Gastroesophageal sphincter (tissue), 4 donors: ENCODE measurements around the gene ZSCAN32. TPM values are rescaled to one million over a fixed set of nuclear protein-coding genes. Genes with fewer than 3 reads are reported as not detected.

Experiments
- ATAC-seq: fragments of 150-250 bp; one replicate; pipeline ENCODE4 v1.9.1; 2016; ENCODE audit warnings: mild to moderate bottlenecking, moderate library complexity
- H3K27ac ChIP-seq, 4 donors: fragments of 200-600 bp; sonication (generic) in 3 of 4; 1 replicate in 3 of 4; 2 replicates in 1 of 4; pipeline ENCODE4 v1.5.1; 2016 to 2019
- H3K27me3 ChIP-seq: fragments of 200-600 bp; sonication (generic); one replicate; pipeline ENCODE4 v1.5.1; 2019
- H3K36me3 ChIP-seq, 2 donors: fragments of 200-600 bp; sonication (generic); one replicate each; pipeline ENCODE4 v1.5.1; 2019; ENCODE audit warnings: control low read depth in 1 of 2
- H3K4me1 ChIP-seq, 3 donors: fragments of 200-600 bp; sonication (generic); 1 replicate in 2 of 3; 2 replicates in 1 of 3; pipeline ENCODE4 v1.5.1; 2016 to 2019; ENCODE audit warnings: control low read depth in 2 of 3
- H3K4me3 ChIP-seq, 2 donors: fragments of 200-600 bp; sonication (generic); one replicate each; pipeline ENCODE4 v1.5.1; 2019; ENCODE audit warnings: mild to moderate bottlenecking in 1 of 2, moderate library complexity in 1 of 2
- H3K9me3 ChIP-seq, 3 donors: fragments of 200-600 bp; sonication (generic); one replicate each; pipeline ENCODE4 v1.5.1; 2017 to 2019; ENCODE audit warnings: control low read depth in 2 of 3
- EP300 ChIP-seq: sonication (generic); formaldehyde crosslinking; IDR thresholded peaks from one replicate; pipeline ENCODE4 v1.6.1; 2017; ENCODE audit warnings: antibody characterized with exemption, mild to moderate bottlenecking
- POLR2A ChIP-seq, 2 donors: fragments of 450-650 bp; IDR thresholded peaks; one replicate each; pipeline ENCODE4 v1.6.1; 2017; ENCODE audit warnings: antibody characterized with exemption in 2 of 2, mild to moderate bottlenecking in 2 of 2, moderate library complexity in 1 of 2
- POLR2AphosphoS5 ChIP-seq: sonication (generic); formaldehyde crosslinking; IDR thresholded peaks from one replicate; pipeline ENCODE4 v1.6.1; 2017; ENCODE audit warnings: antibody characterized with exemption
- WGBS, 2 donors: methylation state at CpG; one replicate each; pipeline ENCODE4 v1.1.5; 2018; ENCODE audit warnings: low coverage in 1 of 2; 5-methylcytosine and 5-hydroxymethylcytosine counted together
- total RNA-seq, 4 donors: library from RNA; depleted of rRNA; stranded (reverse); fragments of >200 nt; gene quantifications; one replicate each; pipeline ENCODE4 v1.1.0, GENCODE V29; 2016
- TF ChIP-seq, protein P1 (sequence below), 4 experiments: fragments of 200-600 bp in 2 of 4; fragments of 450-650 bp in 2 of 4; sonication (generic) in 1 of 4; IDR thresholded peaks; one replicate each; pipeline ENCODE4 v1.5.1; 2017 to 2019; ENCODE audit warnings: antibody characterized with exemption in 4 of 4, mild to moderate bottlenecking in 2 of 4, moderate library complexity in 2 of 4

The ZSCAN32 gene
- total RNA-seq, 4 donors from 2014 or later, result 11.4 to 25.5 (median 14.0) TPM

DNA sequence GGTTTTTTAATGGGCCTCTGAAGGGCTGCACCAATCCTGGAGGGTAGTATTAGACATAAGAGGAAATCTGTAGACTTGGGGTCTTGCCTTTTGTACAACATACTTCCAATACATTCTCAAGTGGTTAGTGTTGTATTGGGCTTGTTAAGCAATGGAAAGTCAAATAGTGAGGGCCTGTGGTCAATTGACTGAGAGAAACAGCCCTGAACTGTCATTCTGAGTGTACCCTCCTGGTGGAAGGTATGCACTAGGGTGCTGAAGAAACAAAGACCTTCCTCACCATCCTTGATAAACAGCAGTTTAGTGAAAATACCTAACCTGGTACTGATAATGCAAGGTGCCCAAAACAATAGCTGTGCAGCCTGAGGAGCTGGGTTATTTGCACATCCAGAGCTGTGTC, 22.9 kb downstream of the ZSCAN32 start:
- H3K27ac ChIP-seq, result no peak overlapping the region
- no peaks in the 10 kb centered on the region for H3K4me1 ChIP-seq
- ATAC-seq, result no peak
- H3K27me3 ChIP-seq, result no peaks in the 10 kb centered on the region
- no peak overlapping the region for H3K4me3 ChIP-seq
- peaks cover 0 to 58% of the 10 kb centered on the region in 2 donors for H3K36me3 ChIP-seq
- peaks cover 0 to 10% (median 10%) of the 10 kb centered on the region in 3 donors for H3K9me3 ChIP-seq
- TF ChIP-seq, protein P1, sequence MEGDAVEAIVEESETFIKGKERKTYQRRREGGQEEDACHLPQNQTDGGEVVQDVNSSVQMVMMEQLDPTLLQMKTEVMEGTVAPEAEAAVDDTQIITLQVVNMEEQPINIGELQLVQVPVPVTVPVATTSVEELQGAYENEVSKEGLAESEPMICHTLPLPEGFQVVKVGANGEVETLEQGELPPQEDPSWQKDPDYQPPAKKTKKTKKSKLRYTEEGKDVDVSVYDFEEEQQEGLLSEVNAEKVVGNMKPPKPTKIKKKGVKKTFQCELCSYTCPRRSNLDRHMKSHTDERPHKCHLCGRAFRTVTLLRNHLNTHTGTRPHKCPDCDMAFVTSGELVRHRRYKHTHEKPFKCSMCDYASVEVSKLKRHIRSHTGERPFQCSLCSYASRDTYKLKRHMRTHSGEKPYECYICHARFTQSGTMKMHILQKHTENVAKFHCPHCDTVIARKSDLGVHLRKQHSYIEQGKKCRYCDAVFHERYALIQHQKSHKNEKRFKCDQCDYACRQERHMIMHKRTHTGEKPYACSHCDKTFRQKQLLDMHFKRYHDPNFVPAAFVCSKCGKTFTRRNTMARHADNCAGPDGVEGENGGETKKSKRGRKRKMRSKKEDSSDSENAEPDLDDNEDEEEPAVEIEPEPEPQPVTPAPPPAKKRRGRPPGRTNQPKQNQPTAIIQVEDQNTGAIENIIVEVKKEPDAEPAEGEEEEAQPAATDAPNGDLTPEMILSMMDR (IDR thresholded peaks at IDR 0.05), result no peak
- no peak for TF ChIP-seq EP300

DNA sequence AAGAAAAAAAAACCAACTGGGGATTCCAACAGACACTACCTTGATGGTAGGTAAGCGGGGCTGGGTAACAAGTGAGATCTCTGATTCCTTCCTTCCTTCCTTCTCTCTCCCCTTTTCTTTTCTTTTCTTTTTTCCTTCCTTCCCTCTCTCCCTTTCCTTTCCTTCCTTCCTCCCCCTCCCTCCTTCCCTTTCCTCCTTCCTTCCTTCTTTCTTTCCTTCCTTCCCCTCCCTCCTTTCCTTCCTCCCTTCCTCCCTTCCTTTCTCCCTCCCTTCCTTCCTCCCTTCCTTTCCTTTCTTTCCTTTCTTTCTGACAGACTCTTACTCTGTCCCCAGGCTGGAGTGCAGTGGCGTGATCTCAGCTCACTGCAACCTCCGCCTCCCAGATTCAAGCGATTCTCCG, 25.1 kb downstream of the ZSCAN32 start:
- 90 to 94% methylated on average over 2 to 5 of the region's 5 CpGs for WGBS, 2 donors
- TF ChIP-seq, protein P1 (IDR thresholded peaks at IDR 0.05), result no peak
- TF ChIP-seq EP300 (no peak), POLR2A (IDR thresholded peaks at IDR 0.05) (no peak), POLR2AphosphoS5 (no peak)
- Histone ChIP-seq H3K9me3 (peaks cover 0 to 3% (median 0%) of the 10 kb centered on the region in 3 donors), H3K27ac (no peak overlapping the region), H3K4me3 (no peak overlapping the region), H3K36me3 (peaks cover 0 to 36% of the 10 kb centered on the region in 2 donors), H3K4me1 (no peaks in the 10 kb centered on the region), H3K27me3 (no peaks in the 10 kb centered on the region)
- ATAC-seq, result no peak

DNA sequence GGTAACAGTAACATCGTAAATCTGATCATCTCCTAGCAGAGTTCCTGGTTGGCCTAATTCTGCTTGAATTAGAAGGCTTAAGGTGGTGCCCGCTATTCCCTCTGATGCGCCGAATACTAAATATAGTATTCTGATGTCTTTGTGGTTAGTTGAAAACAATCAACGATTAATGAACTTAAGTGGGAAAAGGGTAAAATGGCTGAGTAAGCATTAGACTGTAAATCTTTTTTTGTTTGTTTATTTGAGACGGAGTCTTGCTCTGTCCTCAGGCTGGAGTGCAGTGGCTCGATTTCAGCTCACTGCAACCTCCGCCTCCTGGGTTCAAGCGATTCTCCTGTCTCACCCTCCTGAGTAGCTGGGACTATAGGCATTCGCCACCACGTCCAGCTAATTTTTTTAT, 31.7 kb downstream of the ZSCAN32 start:
- no peak for ATAC-seq
- peaks cover 0 to 13% (median 0%) of the 10 kb centered on the region in 3 donors for H3K9me3 ChIP-seq
- WGBS, 2 donors, result 84 to 86% methylated on average over 11 of the region's 11 CpGs
- no peak overlapping the region for H3K27ac ChIP-seq
- H3K36me3 ChIP-seq, result no peaks in the 10 kb centered on the region
- H3K4me1 ChIP-seq, result no peaks in the 10 kb centered on the region
- TF ChIP-seq POLR2A (IDR thresholded peaks at IDR 0.05), result no peak
- TF ChIP-seq, protein P1 (IDR thresholded peaks at IDR 0.05), result no peak
- no peak for TF ChIP-seq EP300
- no peak for TF ChIP-seq POLR2AphosphoS5
- no peak overlapping the region for H3K4me3 ChIP-seq
- H3K27me3 ChIP-seq, result no peaks in the 10 kb centered on the region

DNA sequence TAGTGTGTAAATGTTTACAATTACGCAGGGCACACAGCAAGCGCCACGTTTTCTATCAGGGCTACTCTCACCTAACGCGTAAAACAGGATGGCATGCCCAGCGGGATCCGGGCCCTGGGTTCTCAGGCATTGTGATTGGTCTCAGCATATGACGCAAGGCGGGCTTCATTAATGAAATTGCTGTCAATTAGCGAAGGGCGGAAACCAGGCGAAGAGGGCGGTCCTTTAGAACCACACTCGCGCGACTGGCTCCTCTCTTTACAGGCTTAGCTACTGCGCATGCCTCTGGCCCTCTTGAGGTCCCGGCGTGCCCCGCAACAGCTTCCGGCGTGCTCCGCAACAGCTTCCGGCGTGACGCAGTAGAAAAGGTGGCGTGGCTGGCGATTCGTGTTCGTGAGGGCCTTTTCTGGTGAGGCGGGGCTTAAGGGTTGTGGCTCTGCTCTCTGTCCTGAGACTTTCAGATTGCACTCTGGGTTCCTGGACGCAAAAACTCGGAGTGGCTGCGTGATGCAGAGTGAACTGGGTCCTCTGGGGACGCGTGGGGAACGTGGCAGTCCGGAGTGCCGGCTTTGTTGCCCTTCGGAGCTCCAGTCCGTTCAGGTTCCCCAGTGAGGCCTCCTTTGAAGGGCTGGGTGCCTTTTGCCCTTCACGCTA, 35.9 kb downstream of the ZSCAN32 start:
- whole genome bisulfite sequencing, 2 donors, result 10 to 20% methylated on average over 9 to 21 of the region's 42 CpGs

More for the DNA sequence above, 35.9 kb downstream of the ZSCAN32 start:
- H3K9me3 ChIP-seq, result peaks cover 0 to 17% (median 0%) of the 10 kb centered on the region in 3 donors
- no peak for TF ChIP-seq EP300
- peak; percentile 30 for TF ChIP-seq POLR2AphosphoS5
- TF ChIP-seq, protein P1 (IDR thresholded peaks at IDR 0.05), result no peak
- peak; percentile 14 to 18 for TF ChIP-seq POLR2A (IDR thresholded peaks at IDR 0.05)
- H3K27me3 ChIP-seq, result peaks cover 21% of the 10 kb centered on the region
- H3K36me3 ChIP-seq, result no peaks in the 10 kb centered on the region
- peak overlapping the region; percentile 47 to 56 for H3K4me3 ChIP-seq
- no peaks in the 10 kb centered on the region for H3K4me1 ChIP-seq
- peak; percentile 96 for ATAC-seq
- peak overlapping the region; percentile 76 to 84 (median 80) for H3K27ac ChIP-seq
